ENCODE results near the gene LRRC75A.

GRCh38 chr17:16440901-16441629 is 50.9 kb downstream of the LRRC75A start:
- TF ChIP-seq RXRB (CRISPR knock-in tag; IDR thresholded peaks at IDR 0.05; ENCODE audit: borderline replicate concordance) (no peak), PRDM15 (CRISPR knock-in tag; IDR thresholded peaks at IDR 0.05) (no peak), PHB2 (IDR thresholded peaks at IDR 0.05; ENCODE audit: partially characterized antibody) (no peak), BRCA1 (CRISPR knock-in tag; IDR thresholded peaks at IDR 0.05) (no peak), ZFP36L1 (CRISPR knock-in tag; IDR thresholded peaks at IDR 0.05) (no peak), JUN (CRISPR knock-in tag; IDR thresholded peaks at IDR 0.05) (no peak), TCF7L2 (IDR thresholded peaks at IDR 0.05; ENCODE audit: low read depth, low read length) (no peak), ZNF724P (CRISPR knock-in tag; IDR thresholded peaks at IDR 0.05; ENCODE audit: borderline replicate concordance) (no peak), CREB1 (IDR thresholded peaks at IDR 0.05) (no peak), CREB1 (CRISPR knock-in tag; IDR thresholded peaks at IDR 0.05) (no peak), ZNF720 (CRISPR knock-in tag; IDR thresholded peaks at IDR 0.05) (no peak)
- TF ChIP-seq, protein P1, sequence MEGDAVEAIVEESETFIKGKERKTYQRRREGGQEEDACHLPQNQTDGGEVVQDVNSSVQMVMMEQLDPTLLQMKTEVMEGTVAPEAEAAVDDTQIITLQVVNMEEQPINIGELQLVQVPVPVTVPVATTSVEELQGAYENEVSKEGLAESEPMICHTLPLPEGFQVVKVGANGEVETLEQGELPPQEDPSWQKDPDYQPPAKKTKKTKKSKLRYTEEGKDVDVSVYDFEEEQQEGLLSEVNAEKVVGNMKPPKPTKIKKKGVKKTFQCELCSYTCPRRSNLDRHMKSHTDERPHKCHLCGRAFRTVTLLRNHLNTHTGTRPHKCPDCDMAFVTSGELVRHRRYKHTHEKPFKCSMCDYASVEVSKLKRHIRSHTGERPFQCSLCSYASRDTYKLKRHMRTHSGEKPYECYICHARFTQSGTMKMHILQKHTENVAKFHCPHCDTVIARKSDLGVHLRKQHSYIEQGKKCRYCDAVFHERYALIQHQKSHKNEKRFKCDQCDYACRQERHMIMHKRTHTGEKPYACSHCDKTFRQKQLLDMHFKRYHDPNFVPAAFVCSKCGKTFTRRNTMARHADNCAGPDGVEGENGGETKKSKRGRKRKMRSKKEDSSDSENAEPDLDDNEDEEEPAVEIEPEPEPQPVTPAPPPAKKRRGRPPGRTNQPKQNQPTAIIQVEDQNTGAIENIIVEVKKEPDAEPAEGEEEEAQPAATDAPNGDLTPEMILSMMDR (CRISPR knock-in tag; IDR thresholded peaks at IDR 0.05), result no peak
- TF ChIP-seq, protein P2, sequence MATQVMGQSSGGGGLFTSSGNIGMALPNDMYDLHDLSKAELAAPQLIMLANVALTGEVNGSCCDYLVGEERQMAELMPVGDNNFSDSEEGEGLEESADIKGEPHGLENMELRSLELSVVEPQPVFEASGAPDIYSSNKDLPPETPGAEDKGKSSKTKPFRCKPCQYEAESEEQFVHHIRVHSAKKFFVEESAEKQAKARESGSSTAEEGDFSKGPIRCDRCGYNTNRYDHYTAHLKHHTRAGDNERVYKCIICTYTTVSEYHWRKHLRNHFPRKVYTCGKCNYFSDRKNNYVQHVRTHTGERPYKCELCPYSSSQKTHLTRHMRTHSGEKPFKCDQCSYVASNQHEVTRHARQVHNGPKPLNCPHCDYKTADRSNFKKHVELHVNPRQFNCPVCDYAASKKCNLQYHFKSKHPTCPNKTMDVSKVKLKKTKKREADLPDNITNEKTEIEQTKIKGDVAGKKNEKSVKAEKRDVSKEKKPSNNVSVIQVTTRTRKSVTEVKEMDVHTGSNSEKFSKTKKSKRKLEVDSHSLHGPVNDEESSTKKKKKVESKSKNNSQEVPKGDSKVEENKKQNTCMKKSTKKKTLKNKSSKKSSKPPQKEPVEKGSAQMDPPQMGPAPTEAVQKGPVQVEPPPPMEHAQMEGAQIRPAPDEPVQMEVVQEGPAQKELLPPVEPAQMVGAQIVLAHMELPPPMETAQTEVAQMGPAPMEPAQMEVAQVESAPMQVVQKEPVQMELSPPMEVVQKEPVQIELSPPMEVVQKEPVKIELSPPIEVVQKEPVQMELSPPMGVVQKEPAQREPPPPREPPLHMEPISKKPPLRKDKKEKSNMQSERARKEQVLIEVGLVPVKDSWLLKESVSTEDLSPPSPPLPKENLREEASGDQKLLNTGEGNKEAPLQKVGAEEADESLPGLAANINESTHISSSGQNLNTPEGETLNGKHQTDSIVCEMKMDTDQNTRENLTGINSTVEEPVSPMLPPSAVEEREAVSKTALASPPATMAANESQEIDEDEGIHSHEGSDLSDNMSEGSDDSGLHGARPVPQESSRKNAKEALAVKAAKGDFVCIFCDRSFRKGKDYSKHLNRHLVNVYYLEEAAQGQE (IDR thresholded peaks at IDR 0.05; ENCODE audit: borderline replicate concordance in 1 of 2, low read depth in 1 of 2, low read length in 2 of 2), result no peak
